HG03457 (cell line): Measurements from ENCODE around the gene JMJD7.

ENCODE experiments used
- ATAC-seq: cut with Tn5 transposase; IDR thresholded peaks from one replicate; pipeline ENCODE4 v1.9.1; 2021; ENCODE audit warnings: moderate number of reproducible peaks; ENCODE audit not compliant: unreplicated experiment

Gene JMJD7

DNA sequence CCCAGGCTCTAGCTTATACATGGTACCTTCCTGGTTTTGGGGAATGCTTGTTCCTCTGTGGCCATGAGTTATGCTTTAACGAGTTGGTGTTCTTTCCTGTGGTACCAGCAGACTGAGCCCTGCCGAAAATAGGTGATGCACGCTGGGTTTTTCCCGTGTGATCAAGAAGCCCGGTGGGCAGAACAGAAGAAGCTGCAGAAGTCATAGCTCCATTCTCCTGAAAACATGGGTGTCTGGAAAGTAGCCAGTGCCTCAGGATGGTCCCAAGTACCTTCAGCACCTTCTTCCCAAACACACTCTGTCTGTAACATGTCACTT is 28.4 kb upstream of the JMJD7 start:
- ATAC-seq = no peak

DNA sequence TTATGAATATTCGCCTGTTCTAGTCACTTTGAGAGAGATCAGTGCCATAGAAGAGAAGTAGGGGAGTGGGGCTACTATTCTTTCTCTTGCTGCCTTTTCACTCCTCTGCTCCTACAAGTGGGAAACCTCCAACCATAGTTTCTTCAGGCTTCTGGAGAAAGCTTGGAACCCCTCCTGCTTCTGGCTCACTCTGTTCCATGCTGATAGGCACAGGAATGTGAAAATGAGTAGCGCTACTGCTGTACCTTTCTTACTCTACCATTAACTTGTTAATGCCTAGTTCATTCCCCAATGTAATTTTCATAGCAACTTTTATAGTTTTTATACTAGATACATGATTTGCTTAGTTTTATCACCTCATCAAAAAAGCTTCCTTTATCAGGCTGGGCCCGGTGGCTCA is 26.7 kb upstream of the JMJD7 start:
- ATAC-seq = no peak

- no peak for ATAC-seq
Observed at GRCh38 chr15:41801850-41802455, 25.9 kb upstream of the JMJD7 start.

DNA sequence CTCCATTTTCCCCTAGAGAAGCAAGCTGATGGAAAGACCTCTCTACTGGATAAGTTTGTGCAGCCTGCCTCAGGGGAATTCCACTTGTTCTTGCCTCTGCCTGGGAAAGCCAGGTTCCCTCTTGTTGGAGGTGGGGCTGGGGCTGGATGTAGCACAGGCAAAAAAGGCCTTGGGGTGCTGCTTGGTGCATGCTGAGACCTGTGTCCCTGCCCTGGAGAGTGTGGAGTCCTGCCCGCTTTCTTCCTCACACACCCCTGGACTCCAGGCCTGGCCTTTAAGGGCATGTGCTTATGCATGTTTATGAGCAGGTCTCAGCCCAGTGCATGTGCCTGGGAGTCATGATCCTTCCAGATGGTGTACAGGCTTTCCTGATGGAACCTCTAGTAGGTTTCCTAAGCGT is 23.5 kb upstream of the JMJD7 start:
- no peak for ATAC-seq

DNA sequence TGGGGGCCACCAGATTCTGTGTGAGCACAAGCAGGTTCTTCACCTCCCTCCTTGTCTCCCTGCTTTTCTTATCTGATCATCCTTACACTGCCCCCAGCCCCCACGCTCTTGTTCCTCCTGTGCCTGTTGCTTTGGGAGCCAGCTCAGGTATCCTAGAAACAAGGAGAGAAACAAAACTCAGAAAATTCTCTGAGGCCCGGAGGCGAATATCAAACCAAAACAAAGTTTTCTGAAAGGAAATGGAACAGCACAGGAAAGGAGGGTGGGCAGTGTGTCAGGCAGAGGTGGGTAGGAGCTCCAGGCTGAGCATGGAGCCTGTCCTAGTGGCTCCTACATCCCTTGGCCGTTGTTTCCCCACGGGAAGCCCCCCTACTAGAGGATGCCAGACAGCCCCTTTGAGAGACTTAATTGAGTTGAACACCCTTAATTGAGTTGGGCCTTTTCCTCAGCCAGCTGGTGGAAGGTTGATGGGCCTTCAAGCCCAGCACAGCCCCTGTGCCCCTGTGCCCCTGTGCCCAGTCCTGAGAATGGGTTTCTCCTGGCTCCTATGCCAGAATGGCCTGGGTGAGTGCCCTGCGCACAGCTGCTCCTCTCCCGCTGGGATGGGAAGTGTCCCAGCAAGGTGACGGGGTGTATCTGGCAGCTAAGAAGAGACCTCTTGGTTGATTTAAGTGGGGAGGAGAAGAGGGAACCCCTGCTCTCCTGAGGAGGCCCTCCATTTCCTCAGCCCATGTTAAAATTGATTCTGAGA is 22.8 kb upstream of the JMJD7 start:
- no peak for ATAC-seq

- no peak for ATAC-seq
Observed at GRCh38 chr15:41805711-41806110, 22.2 kb upstream of the JMJD7 start.

DNA sequence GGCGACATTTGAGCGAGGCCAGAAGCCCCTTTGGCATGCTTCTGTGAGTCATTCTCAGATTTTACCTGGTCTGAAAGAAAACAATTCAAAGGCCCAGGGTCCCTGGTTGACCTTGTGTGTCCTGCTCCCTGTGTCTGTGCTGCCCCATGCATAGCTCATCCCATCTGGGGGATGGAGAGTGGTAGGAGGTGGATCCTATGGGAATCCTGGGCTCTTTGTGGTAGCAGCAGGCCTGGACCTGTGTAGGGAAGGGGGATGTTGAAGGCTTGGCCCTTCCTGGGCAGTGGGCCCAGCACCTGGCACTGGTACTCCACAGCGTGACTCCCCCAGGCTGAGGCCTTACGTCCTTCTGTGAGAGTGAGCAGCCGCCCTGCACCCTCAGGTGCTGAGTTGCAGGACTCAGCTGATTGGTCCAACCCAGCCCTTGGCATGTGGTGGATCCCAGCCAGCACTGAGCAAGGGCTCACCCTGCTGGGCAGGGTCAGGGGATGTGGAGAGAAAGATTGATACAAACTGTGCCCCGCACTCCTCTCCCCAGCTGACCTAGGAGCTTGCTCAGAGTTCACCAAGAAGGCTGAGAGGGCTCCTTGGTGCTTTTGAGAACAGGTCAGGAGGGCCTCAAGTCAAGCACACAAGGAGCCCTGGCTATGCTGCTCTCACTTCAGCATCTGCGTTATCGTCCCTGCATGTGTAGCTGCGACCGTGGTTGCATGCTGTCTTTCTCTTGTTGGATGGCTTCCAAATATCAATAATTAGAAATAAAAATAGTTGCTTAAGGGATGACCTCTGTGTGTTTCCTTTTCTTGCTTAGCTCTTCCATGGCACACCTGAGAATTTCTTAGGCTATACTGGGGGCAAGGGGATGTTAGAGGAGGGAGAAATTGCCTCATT is 21.4 kb upstream of the JMJD7 start:
- ATAC-seq = no peak

- no peak for ATAC-seq
Observed at GRCh38 chr15:41809121-41809520, 18.8 kb upstream of the JMJD7 start.

DNA sequence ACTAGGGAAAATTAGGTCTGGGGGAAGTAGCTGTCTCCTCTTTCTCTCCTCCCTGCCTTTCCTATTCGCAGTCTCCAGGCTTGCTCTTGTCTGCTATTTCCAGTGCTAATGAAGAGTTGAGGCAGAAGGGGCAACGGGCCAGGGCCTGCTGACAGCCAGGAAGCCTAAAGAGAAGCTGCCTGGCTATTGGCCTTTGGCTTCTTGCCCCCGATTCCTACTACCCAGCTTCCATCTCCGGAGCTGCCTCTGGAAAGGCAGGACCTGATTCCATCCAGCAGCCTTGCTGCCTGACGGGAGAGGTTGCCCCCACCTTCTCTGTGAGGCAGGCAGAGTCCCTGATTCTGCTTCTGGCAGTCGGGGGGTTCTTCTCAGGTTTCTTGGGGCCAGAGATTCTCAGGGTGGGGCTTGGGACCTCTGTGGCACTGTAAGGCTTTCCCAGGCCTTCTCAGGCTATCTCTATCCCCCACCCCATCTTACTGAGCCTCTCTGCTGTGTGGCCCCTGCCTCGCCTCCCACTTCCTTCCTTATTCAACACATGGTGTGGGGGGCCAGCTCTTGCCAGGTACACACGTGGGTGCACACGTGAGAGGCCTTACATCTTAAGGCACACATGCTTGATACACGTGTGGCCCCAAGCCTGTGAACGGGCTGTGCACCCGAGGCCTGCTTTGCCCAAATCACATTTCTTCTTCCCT is 18.2 kb upstream of the JMJD7 start:
- ATAC-seq = no peak

GRCh38 chr15:41810651-41811431 is 17.1 kb upstream of the JMJD7 start:
- ATAC-seq = no peak

DNA sequence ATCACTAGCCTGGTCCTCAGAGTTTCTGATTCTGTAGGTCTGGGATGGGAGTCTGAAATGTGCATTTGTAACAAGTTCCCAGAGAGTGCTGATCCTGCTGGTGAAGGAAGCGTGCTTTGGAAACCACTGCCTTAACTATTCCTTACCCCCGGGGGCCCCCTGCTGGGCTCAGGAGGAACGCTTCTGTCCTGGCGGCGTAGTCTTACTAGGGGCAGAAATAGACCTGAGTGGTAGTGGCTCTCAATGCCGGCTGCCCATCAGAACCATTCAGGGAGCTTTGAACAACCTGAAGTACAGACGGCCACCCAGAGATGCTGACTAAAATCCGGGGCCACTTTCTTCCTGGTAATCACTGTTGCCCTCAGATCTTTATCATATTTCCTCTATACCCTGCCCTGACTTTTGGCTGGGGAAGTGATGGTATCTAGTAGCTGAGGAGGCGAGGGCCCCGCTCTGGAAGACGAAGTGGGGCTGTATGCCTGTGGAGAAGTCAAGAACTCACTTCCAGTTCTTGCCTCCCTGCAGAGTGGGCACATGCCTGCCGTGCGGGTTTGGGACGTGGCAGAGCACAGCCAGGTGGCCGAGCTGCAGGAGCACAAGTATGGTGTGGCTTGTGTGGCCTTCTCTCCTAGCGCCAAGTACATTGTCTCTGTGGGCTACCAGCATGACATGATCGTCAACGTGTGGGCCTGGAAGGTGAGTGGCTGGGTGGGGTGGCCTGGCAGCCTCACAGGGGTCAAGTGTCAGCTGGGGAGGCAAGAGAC is 16.3 kb upstream of the JMJD7 start:
- ATAC-seq = no peak

DNA sequence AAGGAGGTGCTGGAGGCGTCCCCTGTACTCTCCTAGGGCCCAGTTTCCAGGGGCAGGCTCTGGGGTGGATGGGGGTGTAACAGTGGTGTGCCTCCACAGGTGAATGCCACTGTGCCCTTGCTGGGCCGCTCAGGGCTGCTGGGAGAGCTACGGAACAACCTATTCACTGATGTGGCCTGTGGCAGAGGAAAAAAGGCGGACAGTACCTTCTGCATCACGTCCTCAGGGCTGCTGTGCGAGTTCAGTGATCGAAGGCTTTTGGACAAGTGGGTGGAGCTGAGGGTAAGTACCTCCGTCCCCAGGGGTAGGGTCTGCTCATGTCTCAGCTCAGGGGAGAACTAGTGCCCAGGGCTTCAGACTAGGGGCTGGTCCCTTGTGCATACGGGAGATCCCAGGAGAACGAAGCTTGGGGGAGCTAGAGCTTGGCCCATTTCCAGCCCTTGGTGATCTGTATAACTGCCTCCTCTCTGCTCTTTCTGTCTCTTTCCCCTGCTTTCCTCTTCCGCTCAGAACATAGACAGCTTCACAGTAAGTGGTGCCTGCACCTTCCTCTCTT is 15.0 kb upstream of the JMJD7 start:
- ATAC-seq = no peak

DNA sequence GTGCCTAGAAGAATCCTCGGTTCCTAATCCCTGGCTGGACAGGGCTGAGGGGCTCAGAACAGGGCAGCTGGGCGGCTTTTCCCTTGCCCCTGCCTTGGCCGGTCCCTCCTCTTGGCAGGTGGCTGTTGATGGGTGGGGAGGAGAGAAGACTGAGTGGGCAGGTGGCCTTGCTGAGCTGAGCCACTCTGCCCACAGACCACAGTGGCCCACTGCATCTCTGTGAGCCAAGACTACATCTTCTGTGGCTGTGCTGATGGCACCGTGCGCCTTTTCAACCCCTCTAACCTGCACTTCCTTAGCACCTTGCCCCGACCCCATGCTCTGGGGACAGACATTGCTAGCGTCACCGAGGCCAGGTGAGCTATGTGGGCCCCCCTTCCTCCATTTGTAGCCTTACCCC is 14.5 kb upstream of the JMJD7 start:
- no peak for ATAC-seq

GRCh38 chr15:41814534-41814933 is 13.4 kb upstream of the JMJD7 start:
- ATAC-seq = no peak

DNA sequence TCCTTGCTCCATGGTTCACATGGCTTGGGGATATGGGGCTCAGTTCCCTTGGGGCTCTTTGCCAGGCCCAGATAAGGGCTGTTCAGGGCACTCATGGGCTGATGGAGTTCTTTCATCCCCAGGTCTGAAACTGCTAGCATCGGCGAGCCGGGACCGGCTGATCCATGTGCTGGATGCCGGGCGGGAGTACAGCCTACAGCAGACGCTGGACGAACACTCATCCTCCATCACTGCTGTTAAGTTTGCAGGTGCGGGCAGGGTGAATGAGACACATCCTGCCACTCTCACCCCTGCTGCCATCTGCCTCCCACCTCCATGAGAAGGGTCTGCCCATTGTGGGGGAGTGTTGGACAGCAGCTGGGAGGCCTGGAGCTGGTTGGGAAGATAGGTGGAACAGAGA is 11.1 kb upstream of the JMJD7 start:
- ATAC-seq = no peak

GRCh38 chr15:41817327-41817726 is 10.6 kb upstream of the JMJD7 start:
- ATAC-seq = no peak

DNA sequence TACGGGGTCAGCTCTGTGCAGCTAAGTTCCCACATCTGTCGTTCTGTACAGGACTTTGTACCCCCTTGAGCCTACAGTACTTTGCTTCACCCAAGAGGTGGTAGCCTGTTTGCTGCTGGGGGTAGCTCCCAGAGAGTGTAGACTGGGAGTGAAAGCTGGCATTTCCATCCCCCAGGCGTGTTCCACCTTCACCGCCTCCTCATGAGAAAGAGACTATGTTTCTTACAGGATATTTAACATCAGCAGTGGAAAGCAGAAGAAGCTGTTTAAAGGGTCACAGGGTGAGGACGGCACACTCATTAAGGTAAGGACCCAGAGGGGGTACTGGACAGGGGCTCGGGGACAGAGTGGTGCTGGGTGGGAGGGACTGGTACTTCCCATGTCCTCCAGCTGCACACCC is 10.1 kb upstream of the JMJD7 start:
- ATAC-seq = no peak

DNA sequence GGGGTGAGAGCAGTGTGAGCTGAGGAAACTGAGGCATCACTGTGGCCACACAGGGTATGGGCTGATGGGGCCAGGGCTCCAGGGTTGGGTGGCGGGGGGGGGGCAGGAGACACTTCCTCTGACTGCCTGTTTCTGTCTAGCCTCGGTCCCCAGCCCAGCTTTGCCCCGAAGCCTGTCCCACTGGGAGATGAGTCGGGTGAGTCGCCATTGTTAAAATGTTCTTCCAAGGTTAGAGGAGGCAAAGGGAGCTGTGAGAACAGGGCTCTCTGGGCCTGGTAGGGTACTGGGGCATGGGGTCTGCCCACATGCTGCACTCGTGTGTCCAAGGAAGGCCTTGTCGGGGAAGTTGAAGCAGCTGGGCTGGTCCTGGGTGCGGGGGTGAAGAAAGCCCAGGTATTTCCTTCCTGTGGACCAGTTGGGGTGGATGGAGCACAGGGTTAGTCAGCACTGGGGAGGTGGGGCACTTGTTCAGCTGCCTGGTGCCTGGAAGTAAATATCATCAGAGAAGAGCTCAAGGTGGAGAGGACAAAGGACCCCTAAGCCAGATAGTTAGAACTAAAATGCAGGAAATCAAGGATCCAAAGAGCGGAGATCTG is 8.3 kb upstream of the JMJD7 start:
- ATAC-seq = no peak

GRCh38 chr15:41820791-41821423 is 7.0 kb upstream of the JMJD7 start:
- ATAC-seq = no peak
